Mucosa of descending colon (tissue), 3 donors: ENCODE data around the gene ERICH3. TPM values are rescaled to one million over a fixed set of nuclear protein-coding genes. Genes with fewer than 3 reads are reported as not detected.

ENCODE experiments used
- ATAC-seq: fragments of 200-7000 bp; cut with Tn5 transposase; one replicate; pipeline ENCODE4 v1.9.1; 2020; ENCODE audit warnings: mild to moderate bottlenecking, moderate library complexity
- DNase-seq, 3 donors: peaks; one replicate each; pipeline ENCODE4 v3.0.0-alpha.2; 2020
- H3K36me3 ChIP-seq: fragments of 200-600 bp; one replicate; pipeline ENCODE4 v1.8.0; 2021; ENCODE audit warnings: low read depth, mild to moderate bottlenecking
- H3K4me1 ChIP-seq: fragments of 200-600 bp; one replicate; pipeline ENCODE4 v1.8.0; 2021; ENCODE audit warnings: low read depth, mild to moderate bottlenecking
- H3K4me3 ChIP-seq: fragments of 200-600 bp; one replicate; pipeline ENCODE4 v1.8.0; 2021; ENCODE audit warnings: mild to moderate bottlenecking
- H3K9me3 ChIP-seq: fragments of 200-600 bp; one replicate; pipeline ENCODE4 v1.8.0; 2021; ENCODE audit warnings: mild to moderate bottlenecking
- CTCF ChIP-seq: fragments of 200-600 bp; IDR thresholded peaks from one replicate; pipeline ENCODE4 v1.8.0; 2022; ENCODE audit warnings: antibody characterized with exemption, mild to moderate bottlenecking
- intact Hi-C, 2 donors: fragments of 100-400 bp; cut with DNase I in 1 of 2; cut with micrococcal nuclease in 1 of 2; formaldehyde crosslinking; loops; one replicate each; pipeline versions ENCODE4 v1.11.0 to v1.11.1; 2022; cut with DNase I, micrococcal nuclease
- total RNA-seq, 3 donors: library from RNA; stranded (reverse); fragmentation: NEBNext Ultra II Directional in 2 of 3; extraction: Animal tissue kit (Norgen Biotek cat#: 25700) in 2 of 3; gene quantifications; one replicate each; pipeline versions ENCODE4 v1.2.1 to v1.2.4, GENCODE V29; 2021 to 2023
- donor health status: DM: no; HTN: no; CAD: no; lungs with moderate emphysema.
- donor health status: DM: no; HTN: no; CAD: no.
- donor health status: DM: no; HTN: yes; CAD: no.

The ERICH3 gene
- total RNA-seq, 3 donors from 2014 or later: 0.06 to 0.51 (median 0.14) TPM

GRCh38 chr1:74714429-74715235 lies 41.0 kb upstream of the ERICH3 start:
- Histone ChIP-seq H3K9me3 (no peaks in the 10 kb centered on the region), H3K36me3 (no peaks in the 10 kb centered on the region), H3K4me1 (no peaks in the 10 kb centered on the region), H3K4me3 (no peak overlapping the region)
- no peak for ATAC-seq
- intact Hi-C loops: no loop called here
- no peak for DNase-seq
- TF ChIP-seq CTCF: no peak

GRCh38 chr1:74713849-74714248 lies 40.3 kb upstream of the ERICH3 start:
- intact Hi-C loops: no loop called here
- no peaks in the 10 kb centered on the region for H3K9me3 ChIP-seq
- TF ChIP-seq CTCF: no peak
- no peaks in the 10 kb centered on the region for H3K4me1 ChIP-seq
- H3K36me3 ChIP-seq: no peaks in the 10 kb centered on the region
- H3K4me3 ChIP-seq: no peak overlapping the region
- DNase-seq (no peak), ATAC-seq (no peak)

GRCh38 chr1:74712881-74713280 lies 39.3 kb upstream of the ERICH3 start:
- Histone ChIP-seq H3K9me3 (no peaks in the 10 kb centered on the region), H3K4me1 (no peaks in the 10 kb centered on the region), H3K4me3 (no peak overlapping the region), H3K36me3 (no peaks in the 10 kb centered on the region)
- ATAC-seq (no peak), DNase-seq (no peak)
- intact Hi-C loops: no loop called here
- TF ChIP-seq CTCF: no peak

GRCh38 chr1:74703386-74704182 lies 30.0 kb upstream of the ERICH3 start:
- H3K36me3 ChIP-seq: peaks cover 4% of the 10 kb centered on the region
- no peak overlapping the region for H3K4me3 ChIP-seq
- H3K4me1 ChIP-seq: no peaks in the 10 kb centered on the region
- DNase-seq: no peak
- H3K9me3 ChIP-seq: no peaks in the 10 kb centered on the region
- intact Hi-C loops: no loop called here
- ATAC-seq: no peak
- no peak for TF ChIP-seq CTCF

GRCh38 chr1:74699331-74699730 lies 25.7 kb upstream of the ERICH3 start:
- Histone ChIP-seq H3K36me3 (no peaks in the 10 kb centered on the region), H3K9me3 (no peaks in the 10 kb centered on the region), H3K4me1 (no peaks in the 10 kb centered on the region), H3K4me3 (no peak overlapping the region)
- intact Hi-C loops: no loop called here
- ATAC-seq (no peak), DNase-seq (no peak)
- TF ChIP-seq CTCF: no peak
